ENCODE results near the gene MTHFSD. TPM values are rescaled to one million over a fixed set of nuclear protein-coding genes. Genes with fewer than 3 reads are reported as not detected.

Gene MTHFSD
- total RNA-seq, 3 donors from 2014 or later = 15.8 to 30.2 (median 27.7) TPM

- Histone ChIP-seq H3K27ac (no peak overlapping the region), H3K4me3 (no peak overlapping the region), H3K36me3 (no peaks in the 10 kb centered on the region), H3K27me3 (peaks cover 27 to 98% of the 10 kb centered on the region in 2 donors), H3K4me1 (peaks cover 14 to 16% of the 10 kb centered on the region in 2 donors), H3K9me3 (no peaks in the 10 kb centered on the region)
- no peak for DNase-seq (ENCODE audit: low spot score in 2 of 2)
- intact Hi-C loops (cut with DNase I; ENCODE audit: low total_unique reads) = no loop called here
- no peak for TF ChIP-seq CTCF (IDR thresholded peaks at IDR 0.05)
- no peak for TF ChIP-seq POLR2A (IDR thresholded peaks at IDR 0.05)
- no peak for TF ChIP-seq POLR2AphosphoS5 (IDR thresholded peaks at IDR 0.05)
These were observed 42.7 kb downstream of the MTHFSD start for GRCh38 chr16:86512301-86512859.

GRCh38 chr16:86511317-86512161, 43.5 kb downstream of the MTHFSD start:
- no peak for DNase-seq (ENCODE audit: low spot score in 2 of 2)
- intact Hi-C loops (cut with DNase I; ENCODE audit: low total_unique reads) = no loop called here
- peaks cover 28 to 98% of the 10 kb centered on the region in 2 donors for H3K27me3 ChIP-seq
- peak overlapping the region; percentile 57 to 81 (median 57) for H3K4me3 ChIP-seq
- H3K9me3 ChIP-seq = no peaks in the 10 kb centered on the region
- no peaks in the 10 kb centered on the region for H3K36me3 ChIP-seq
- no peak for TF ChIP-seq POLR2AphosphoS5 (IDR thresholded peaks at IDR 0.05)
- TF ChIP-seq POLR2A (IDR thresholded peaks at IDR 0.05) = no peak
- no peak for TF ChIP-seq CTCF (IDR thresholded peaks at IDR 0.05)
- no peak overlapping the region for H3K27ac ChIP-seq
- H3K4me1 ChIP-seq = peaks cover 14 to 16% of the 10 kb centered on the region in 2 donors

DNA sequence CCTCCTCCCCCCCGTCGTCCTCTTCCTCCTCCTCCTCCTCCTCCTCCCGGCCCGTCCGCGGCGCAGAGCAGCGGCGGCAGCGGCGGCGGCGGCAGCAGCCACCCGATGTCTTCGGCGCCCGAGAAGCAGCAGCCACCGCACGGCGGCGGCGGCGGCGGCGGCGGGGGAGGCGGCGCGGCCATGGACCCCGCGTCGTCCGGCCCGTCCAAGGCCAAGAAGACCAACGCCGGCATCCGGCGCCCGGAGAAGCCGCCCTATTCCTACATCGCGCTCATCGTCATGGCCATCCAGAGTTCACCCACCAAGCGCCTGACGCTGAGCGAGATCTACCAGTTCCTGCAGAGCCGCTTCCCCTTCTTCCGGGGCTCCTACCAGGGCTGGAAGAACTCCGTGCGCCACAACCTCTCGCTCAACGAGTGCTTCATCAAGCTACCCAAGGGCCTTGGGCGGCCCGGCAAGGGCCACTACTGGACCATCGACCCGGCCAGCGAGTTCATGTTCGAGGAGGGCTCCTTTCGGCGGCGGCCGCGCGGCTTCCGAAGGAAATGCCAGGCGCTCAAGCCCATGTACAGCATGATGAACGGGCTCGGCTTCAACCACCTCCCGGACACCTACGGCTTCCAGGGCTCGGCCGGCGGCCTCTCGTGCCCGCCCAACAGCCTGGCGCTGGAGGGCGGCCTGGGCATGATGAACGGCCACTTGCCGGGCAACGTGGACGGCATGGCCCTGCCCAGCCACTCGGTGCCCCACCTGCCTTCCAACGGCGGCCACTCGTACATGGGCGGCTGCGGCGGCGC, 44.4 kb downstream of the MTHFSD start, which contains the start of gene FOXF1:
TSS of gene FOXF1 (plus strand) at position 63 of the 797 bp plus-strand sequence. CDS start at position 106, 43 bp downstream.
- peaks cover 14 to 16% of the 10 kb centered on the region in 2 donors for H3K4me1 ChIP-seq
- no peak for DNase-seq (ENCODE audit: low spot score in 2 of 2)
- peak within 1 kb of the TSS; percentile 57 to 81 (median 57) for H3K4me3 ChIP-seq
- TF ChIP-seq CTCF (IDR thresholded peaks at IDR 0.05) (no peak), POLR2A (IDR thresholded peaks at IDR 0.05) (no peak), POLR2AphosphoS5 (IDR thresholded peaks at IDR 0.05) (no peak)
- peaks cover 23 to 98% of the 10 kb centered on the region in 2 donors for H3K27me3 ChIP-seq
- intact Hi-C loops (cut with DNase I; ENCODE audit: low total_unique reads) = no loop called here
- H3K27ac ChIP-seq = peak within 1 kb of the TSS in 1 of 2 donors; percentile 58
- H3K9me3 ChIP-seq = no peaks in the 10 kb centered on the region
- H3K36me3 ChIP-seq = no peaks in the 10 kb centered on the region

DNA sequence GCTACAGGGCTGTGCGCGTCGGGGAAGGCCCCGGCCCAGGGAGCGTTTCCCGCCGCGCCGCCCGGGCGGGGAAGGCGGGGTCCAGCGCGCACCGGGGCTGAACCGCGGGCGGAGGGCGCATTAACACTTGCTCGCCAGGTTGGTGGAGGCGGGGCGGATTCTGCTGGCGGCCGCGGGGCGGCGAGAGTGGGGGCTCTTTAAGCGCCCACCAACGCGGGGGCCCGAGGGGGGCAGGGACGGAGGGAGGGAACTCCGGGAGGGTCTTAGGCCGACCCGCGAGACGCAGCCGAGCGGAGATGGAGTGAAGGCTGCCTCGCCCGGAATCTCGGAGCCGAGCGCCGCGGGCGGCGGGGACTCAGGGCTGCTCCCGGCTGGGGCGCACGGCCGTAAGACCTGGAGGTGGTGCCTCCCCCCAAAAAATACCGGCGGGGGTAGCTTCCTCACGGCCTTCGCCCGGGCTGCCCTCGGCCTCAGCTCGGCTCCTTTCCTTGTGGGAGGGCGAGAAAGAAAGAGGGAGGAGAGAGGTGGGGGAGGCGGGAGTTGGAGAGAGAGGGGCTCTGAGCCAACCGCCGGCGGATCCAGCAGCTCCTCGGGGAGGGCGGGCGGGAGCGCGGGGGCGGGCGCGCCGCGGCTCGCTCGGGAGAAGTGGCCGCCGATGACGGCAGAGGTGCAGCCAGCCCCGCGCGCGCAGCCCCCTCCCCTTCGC, 45.1 kb downstream of the MTHFSD start:
- TF ChIP-seq POLR2A (IDR thresholded peaks at IDR 0.05) (no peak), POLR2AphosphoS5 (IDR thresholded peaks at IDR 0.05) (no peak), CTCF (IDR thresholded peaks at IDR 0.05) (no peak)
- no peak for DNase-seq (ENCODE audit: low spot score in 2 of 2)
- no peaks in the 10 kb centered on the region for H3K36me3 ChIP-seq
- H3K27me3 ChIP-seq = peaks cover 23 to 97% of the 10 kb centered on the region in 2 donors
- H3K27ac ChIP-seq = peak overlapping the region in 1 of 2 donors; percentile 58
- H3K4me1 ChIP-seq = peaks cover 14 to 21% of the 10 kb centered on the region in 2 donors
- H3K4me3 ChIP-seq = peak overlapping the region; percentile 57 to 81 (median 57)
- intact Hi-C loops (cut with DNase I; ENCODE audit: low total_unique reads) = no loop called here
- no peaks in the 10 kb centered on the region for H3K9me3 ChIP-seq

Data from breast epithelium (tissue), 4 donors.